Body of pancreas (tissue), 4 donors: ENCODE results near the gene FAM83D.

Source experiments
- POLR2A ChIP-seq, 3 donors: fragments of 450-650 bp; IDR thresholded peaks; one replicate each; pipeline ENCODE4 v1.6.1; 2016; ENCODE audit warnings: antibody characterized with exemption in 3 of 3, mild to moderate bottlenecking in 2 of 3
- TF ChIP-seq, protein P1 (sequence below), 7 experiments: fragments of 450-650 bp in 4 of 7; fragments of 200-600 bp in 3 of 7; sonication (generic) in 3 of 7; IDR thresholded peaks; one replicate each; pipeline ENCODE4 v1.5.1; 2016 to 2019; ENCODE audit warnings: antibody characterized with exemption in 7 of 7

DNA sequence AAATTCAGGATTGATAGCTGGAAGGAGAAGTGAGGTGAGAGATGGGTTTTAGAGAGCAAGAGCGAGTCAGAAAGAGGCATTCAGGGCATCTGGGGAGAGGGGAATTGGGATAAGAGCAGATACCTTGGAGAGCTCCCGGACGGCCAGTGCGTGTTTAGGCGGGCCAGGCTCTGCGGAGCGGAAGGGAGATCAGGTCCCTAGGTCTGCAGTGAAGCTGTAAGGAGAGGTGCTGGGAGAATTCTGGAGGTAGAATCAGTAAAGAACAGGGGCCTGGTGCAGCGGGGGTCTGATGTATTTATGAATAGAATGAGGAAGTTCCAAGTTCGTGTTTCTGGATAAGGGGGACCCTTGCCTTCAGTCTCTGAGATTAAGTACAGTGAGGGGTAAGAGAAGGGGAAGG, 47.4 kb upstream of the FAM83D start:
- no peak for TF ChIP-seq POLR2A (IDR thresholded peaks at IDR 0.05)
- TF ChIP-seq, protein P1, sequence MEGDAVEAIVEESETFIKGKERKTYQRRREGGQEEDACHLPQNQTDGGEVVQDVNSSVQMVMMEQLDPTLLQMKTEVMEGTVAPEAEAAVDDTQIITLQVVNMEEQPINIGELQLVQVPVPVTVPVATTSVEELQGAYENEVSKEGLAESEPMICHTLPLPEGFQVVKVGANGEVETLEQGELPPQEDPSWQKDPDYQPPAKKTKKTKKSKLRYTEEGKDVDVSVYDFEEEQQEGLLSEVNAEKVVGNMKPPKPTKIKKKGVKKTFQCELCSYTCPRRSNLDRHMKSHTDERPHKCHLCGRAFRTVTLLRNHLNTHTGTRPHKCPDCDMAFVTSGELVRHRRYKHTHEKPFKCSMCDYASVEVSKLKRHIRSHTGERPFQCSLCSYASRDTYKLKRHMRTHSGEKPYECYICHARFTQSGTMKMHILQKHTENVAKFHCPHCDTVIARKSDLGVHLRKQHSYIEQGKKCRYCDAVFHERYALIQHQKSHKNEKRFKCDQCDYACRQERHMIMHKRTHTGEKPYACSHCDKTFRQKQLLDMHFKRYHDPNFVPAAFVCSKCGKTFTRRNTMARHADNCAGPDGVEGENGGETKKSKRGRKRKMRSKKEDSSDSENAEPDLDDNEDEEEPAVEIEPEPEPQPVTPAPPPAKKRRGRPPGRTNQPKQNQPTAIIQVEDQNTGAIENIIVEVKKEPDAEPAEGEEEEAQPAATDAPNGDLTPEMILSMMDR (IDR thresholded peaks at IDR 0.05), result no peak
